Activated CD4-positive, CD25-positive, alpha-beta regulatory T cell (primary cell): ENCODE results near the gene SMKR1.
"Not testable (repeated sequence)": the region's sequence is repeated elsewhere in the genome, so short reads cannot be mapped to it uniquely, and the experiment has no call there.

Experiments
- DNase-seq, 4 experiments: peaks; one replicate each; lab custom pipeline; 2025; lab: John Stamatoyannopoulos, UW

Gene SMKR1

GRCh38 chr7:129529643-129530042 lies 27.3 kb downstream of the SMKR1 start:
- DNase-seq: no peak

DNA sequence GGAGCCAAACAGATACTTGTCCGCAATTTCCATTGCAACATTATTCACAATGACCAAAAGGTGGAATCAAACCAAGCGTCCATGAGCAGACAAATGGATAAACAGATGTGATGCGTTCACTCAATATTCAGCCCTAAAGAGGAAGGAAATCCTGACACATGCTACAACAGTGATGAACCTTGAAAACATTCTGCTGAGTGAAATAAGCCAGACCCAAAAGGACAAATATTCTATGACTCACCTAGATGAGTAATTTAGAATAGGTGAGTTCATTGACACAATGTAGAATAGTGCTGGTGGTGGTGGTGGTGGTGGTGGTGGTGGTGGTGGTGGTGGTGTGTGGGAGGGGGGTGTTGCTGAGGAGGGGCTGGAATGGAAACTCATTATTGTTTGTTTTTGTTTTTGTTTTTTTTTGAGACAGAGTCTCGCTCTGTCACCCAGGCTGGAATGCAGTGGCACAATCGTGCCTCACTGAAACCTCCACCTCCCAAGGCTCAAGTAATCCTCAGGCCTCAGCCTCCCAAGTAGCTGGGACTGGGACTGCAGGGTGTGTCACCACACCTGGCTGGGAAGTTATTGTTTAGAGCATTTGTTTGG lies 28.6 kb downstream of the SMKR1 start:
- DNase-seq: peak in 2 of 4 experiments; percentile 6 to 20

DNA sequence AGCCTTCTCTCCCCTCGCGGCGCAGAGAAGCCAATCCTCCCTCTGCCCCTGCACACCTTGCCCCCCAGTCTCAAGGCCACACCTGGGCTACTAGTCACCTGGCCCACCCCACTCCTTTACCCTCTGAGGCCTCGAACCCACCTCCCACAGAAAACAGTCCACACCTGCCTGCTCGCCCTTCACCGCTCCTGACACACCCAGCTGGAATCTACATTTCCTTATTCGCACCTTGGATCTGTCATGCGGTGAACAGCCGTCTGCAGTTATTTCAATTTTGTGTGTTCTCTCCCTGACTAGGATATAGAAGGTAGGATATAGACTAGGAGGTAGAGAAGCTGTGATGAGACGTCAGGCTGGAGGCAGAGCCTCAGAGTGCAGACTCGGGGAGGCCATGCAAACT lies 29.4 kb downstream of the SMKR1 start:
- no peak for DNase-seq

- no peak for DNase-seq
Observed at GRCh38 chr7:129532375-129532774, 30.0 kb downstream of the SMKR1 start.

DNA sequence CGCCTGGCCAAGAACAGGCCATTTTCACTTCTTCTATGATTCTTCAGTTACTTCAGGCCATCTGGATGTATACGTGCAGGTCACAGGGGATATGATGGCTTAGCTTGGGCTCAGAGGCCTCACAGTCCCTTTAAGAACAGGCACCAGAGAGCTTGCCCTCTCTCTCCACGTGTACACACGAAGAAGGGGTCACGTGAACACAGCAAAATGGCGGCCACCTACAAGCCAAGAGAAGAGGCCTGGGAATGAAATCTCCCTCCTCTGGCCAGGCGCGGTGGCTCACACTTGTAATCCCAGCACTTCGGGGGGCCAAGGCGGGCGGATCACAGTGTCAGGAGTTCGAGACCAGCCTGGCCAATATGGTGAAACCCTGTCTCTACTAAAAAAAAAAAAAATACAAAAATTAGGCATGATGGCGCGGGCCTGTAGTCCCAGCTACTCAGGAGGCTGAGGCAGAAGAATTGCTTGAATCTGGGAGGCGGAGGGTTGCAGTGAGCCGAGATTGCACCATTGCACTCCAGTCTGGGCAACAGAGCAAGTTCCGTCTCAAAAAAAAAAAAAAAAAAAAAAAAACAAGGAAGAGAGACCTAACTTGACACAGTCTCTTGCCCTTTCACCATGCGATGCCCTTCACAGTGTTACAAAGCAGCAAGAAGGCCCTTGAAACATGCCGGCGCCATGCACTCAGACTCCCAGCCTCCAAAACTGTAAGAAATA lies 32.4 kb downstream of the SMKR1 start:
- DNase-seq: not testable (repeated sequence)

DNA sequence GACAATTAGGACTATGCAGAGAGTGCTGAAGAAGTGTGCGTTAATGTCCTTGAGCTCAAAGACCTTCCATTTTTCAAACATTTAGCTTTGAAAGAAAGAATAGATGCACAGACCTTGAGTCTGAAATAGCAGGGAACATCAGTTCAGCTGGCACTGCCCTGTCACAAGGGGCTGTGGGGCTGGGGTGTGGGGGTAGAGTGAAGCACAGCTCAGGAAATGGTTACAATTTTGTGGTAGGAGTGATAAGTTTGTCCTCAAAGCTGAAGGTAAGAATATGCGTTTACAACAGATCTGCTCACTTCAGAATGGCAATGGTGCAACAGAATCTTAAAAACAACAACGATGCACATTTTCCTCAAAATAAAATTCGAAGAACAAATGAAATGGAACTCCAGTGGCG lies 33.6 kb downstream of the SMKR1 start:
- DNase-seq: no peak

- no peak for DNase-seq
Observed at GRCh38 chr7:129536323-129536722, 34.0 kb downstream of the SMKR1 start.

- no peak for DNase-seq
Observed at GRCh38 chr7:129538790-129539189, 36.5 kb downstream of the SMKR1 start.

- no peak for DNase-seq
Observed at GRCh38 chr7:129540340-129540739, 38.0 kb downstream of the SMKR1 start.

DNA sequence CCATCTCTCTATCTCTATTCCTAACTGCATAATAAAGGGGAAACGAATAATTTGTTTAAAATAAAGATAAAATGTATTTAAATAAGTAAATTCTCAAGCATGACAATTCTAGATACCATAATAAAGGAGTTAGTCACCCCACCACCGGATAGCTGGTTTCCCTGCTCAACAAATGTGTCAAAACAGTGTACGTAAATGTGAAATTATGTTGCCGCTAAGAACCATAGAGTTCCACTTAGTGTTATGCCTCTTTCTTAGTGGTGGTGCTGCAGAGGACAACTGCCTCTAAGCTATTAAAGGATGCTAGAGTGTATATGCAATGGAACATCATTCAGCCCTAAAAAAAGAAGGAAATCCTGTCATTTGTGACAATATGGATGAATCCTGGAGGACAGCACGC lies 42.4 kb downstream of the SMKR1 start:
- no peak for DNase-seq

DNA sequence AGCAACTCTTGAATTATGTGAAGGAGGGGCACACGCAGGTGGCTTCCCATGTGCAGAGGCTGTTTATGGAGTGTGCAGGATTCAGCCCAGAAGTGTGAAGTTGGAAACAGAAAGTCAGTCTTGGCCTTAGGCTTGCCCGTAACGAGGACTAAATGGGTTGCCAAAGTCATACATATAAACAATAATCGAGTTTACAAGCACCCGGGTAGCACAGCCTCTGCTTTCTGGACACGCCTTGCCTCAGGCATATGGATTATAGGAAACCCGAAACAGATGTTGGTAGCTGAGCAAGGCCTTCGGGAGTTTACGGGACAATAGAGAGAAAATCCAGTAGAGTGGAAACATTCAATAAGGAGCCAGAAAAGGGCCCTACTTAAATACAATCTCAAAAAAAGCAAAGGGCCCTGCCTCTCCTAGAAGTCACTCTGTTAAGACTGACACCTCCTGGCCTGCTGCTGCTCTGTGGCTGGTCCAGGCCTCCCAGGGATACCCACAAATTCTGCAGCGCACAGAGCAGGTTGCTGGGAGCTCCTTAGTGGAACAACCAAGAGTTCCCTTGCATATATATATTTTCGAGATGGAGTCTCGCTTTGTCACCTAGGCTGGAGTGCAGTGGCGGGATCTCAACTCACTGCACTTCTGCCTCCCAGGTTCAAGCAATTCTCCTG lies 48.5 kb downstream of the SMKR1 start:
- no peak for DNase-seq

DNA sequence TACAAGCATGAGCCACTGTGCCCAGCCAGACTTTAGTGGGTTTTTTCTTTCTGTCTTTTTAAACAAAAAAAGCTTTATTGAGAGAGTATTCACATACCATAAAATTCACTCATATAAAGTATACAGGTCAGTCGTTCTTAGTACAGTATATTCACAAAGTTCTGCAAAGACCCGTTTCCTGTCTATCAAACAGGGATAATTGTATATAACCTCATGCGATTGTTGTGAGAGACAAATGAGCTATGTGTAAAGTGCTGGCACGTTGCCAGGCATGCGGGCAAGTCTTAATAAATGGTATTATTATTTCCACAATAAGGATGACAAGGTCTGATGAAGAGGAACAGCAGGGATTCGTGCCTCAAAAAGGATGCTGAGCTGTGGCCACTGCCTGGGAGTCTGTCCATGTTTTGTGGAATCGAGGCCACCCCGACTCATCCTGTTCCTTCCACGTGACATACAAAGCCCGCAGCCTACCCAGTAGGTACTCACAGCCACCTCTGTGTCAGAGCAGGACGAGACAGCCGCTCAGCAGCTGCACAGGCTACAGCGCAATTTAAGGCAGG lies 51.6 kb downstream of the SMKR1 start:
- no peak for DNase-seq

DNA sequence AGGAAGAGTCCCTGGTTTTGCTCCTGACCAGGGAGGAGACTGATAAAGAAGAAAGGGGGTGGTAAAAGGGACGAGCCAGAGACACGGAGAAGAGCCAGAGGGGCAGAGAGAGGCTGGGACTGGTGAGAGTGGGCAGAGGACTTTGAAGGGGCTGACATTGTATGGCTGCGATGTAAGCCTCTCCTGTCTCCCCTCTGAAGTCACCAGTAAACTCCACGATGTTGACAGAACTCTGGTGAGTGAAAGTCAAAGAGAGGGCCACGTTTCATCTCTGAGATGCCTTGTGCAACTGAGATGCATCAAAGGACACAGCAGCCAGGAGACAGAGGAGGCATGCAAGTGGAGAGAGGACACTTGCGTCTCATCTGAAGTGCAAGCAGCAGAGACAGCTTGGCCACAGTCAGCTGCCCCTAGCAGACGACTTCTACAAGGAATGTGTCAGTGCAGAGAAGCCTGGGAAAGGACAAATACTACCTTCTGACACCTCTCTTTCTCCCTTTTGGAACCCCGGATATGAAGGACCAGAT lies 54.3 kb downstream of the SMKR1 start:
- no peak for DNase-seq

DNA sequence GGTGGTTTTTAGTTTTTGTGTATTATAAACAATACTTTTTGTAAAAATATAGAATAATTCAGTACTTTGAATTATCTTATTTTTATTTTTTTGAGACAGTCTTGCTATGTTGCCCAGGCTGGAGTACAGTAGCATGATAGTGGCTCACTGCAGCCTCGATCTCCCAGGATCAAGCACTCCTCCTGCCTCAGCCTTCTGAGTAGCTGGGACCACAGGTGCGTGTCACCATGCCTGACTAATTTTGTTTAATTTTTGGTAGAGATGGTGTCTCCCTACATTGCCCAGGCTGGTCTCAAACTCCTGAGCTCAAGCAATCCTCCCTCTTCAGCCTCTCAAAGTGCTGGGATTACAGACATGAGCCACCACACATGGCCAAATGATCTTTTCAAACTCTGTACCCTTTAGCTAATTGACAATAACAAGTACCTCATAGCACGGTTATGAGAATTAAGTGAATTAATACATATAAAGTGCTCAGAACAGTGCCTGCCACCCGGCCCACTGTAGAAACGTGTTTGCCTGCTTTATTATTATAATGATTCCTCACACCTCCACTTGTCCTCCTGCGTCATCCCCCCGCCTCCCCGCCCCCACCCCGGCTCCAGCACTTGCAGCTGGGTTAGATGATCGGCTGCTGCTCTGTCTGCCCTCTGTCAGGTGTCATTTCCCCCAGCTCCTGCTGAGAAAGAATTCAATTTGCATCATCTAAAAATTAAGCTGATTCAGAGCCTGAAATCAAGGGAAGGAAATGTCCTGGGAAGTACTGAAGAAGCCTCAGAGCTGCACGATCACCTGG lies 55.6 kb downstream of the SMKR1 start:
- no peak for DNase-seq

GRCh38 chr7:129559564-129559963 lies 57.2 kb downstream of the SMKR1 start:
- no peak for DNase-seq

DNA sequence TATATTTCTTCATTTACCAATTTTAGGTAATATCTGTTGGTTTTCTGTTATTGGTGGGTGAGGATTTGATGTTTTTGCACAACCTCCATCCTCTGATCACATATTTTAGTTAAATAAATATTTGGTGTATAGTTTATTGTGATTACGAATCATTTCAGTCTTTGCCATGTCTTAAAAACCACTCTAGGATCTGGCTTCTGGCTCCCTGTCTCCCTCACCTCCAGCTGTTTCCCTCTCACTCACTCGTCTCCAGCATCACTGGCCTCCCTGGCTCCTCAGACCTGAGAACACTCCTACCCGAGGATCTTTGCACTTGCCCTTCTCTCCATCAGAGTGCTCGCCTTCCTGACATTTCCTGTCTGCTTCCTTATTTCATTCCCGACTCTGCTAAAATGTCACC lies 58.5 kb downstream of the SMKR1 start:
- DNase-seq: no peak

DNA sequence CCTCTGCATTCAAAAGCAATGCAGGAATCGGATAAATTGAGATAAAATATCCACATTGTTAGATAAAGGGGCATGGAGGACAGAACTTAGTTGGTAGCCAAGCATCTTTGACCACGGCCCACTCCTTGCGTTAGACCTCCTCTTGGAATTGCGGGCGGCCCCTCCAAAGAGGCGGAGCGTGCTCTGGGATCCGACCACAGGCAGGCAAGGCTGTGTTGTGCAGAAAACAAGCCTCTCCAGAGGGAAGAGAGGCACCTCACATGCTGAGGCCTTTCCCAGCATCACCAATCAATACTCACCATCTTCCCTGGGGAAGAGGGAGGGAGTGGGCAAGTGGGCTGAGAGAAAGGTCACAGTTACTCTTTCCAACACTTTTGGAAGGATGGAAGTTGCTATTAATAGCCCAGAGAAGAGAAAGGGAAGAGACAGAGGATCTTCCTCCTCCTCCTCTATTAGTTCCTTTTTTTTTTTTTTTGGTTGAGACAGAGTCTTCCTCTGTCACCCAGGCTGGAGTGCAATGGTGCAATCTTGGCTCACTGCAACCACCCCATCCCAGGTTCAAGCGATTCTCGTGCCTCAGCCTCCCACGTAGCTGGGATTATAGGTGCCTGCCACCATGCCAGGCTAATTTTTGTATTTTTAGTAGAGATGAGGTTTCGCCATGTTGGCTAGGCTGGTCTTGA lies 59.5 kb downstream of the SMKR1 start:
- DNase-seq: no peak
